OCI-LY3 (cell line): ENCODE data around the gene NUP210L.

ENCODE experiments used
- H2AFZ ChIP-seq: fragments of 200-600, 300-600 bp; shearing (Covaris generic); 2 replicates; pipeline ENCODE4 v1.6.0; 2014; ENCODE audit warnings: antibody characterized with exemption, low read depth, low read length
- H3K27ac ChIP-seq: fragments of 200-600, 300-600 bp; sonication (generic); 2 replicates; pipeline ENCODE4 v1.5.1; 2014; ENCODE audit warnings: mild to moderate bottlenecking, low read length, moderate library complexity, mixed read lengths
- H3K27me3 ChIP-seq: fragments of 200-600, 300-600 bp; sonication (generic); 2 replicates; pipeline ENCODE4 v1.6.1; 2014; ENCODE audit warnings: low read depth, low read length, mixed read lengths
- H3K36me3 ChIP-seq: fragments of 200-600, 300-600 bp; sonication (generic); replicated peaks from 2 replicates; pipeline ENCODE3; 2014; ENCODE audit warnings: low read depth, low read length, mixed read lengths
- H3K4me1 ChIP-seq: fragments of 300-600, 200-600 bp; sonication (generic); 2 replicates; pipeline ENCODE4 v1.6.1; 2014; ENCODE audit warnings: low read length, mixed read lengths
- H3K4me2 ChIP-seq: fragments of 200-600, 300-600 bp; sonication (generic); 2 replicates; pipeline ENCODE4 v1.6.1; 2014; ENCODE audit warnings: low read length, mixed read lengths
- H3K4me3 ChIP-seq: fragments of 300-600, 200-600 bp; sonication (generic); 2 replicates; pipeline ENCODE4 v1.5.1; 2014; ENCODE audit warnings: antibody characterized with exemption, mild to moderate bottlenecking, low read length, moderate library complexity
- H3K79me2 ChIP-seq: fragments of 300-600, 200-600 bp; shearing (Covaris generic); 2 replicates; pipeline ENCODE4 v1.6.1; 2014; ENCODE audit warnings: mild to moderate bottlenecking, low read length, mixed read lengths
- H3K9ac ChIP-seq: fragments of 300-600, 200-600 bp; shearing (Covaris generic); 2 replicates; pipeline ENCODE4 v1.6.0; 2014; ENCODE audit warnings: mild to moderate bottlenecking, low read length, moderate library complexity
- H3K9me3 ChIP-seq: fragments of 200-600, 300-600 bp; shearing (Covaris generic); 2 replicates; pipeline ENCODE4 v1.6.1; 2014; ENCODE audit warnings: low read length, mixed read lengths; ENCODE audit not compliant: insufficient read depth
- H4K20me1 ChIP-seq: fragments of 200-600, 300-600 bp; sonication (generic); 2 replicates; pipeline ENCODE4 v1.6.1; 2016; ENCODE audit warnings: low read length, mixed read lengths; ENCODE audit not compliant: insufficient read depth
- CTCF ChIP-seq: fragments of 200-600, 300-600 bp; sonication (generic); IDR thresholded peaks from 2 replicates; pipeline ENCODE4 v1.5.1; 2014; ENCODE audit warnings: antibody characterized with exemption, low read length, low read depth
- EZH2phosphoT487 ChIP-seq: fragments of 200-600 bp; shearing (Covaris generic); IDR thresholded peaks from 2 replicates; pipeline ENCODE4 v1.6.1; 2018; ENCODE audit warnings: antibody characterized with exemption, mixed run types, low read depth

NUP210L gene

GRCh38 chr1:153978274-153978909 lies 176.5 kb downstream of the NUP210L start:
- Histone ChIP-seq H2AFZ (peak overlapping the region; percentile 92), H3K27me3 (no peaks in the 10 kb centered on the region), H3K4me3 (peak overlapping the region; percentile 85), H3K4me1 (peaks cover 21% of the 10 kb centered on the region), H3K4me2 (peak overlapping the region; percentile 83), H3K79me2 (peaks cover 27% of the 10 kb centered on the region), H3K9ac (peak overlapping the region; percentile 93), H3K9me3 (no peaks in the 10 kb centered on the region), H4K20me1 (no peaks in the 10 kb centered on the region), H3K36me3 (peaks cover 27% of the 10 kb centered on the region), H3K27ac (peak overlapping the region; percentile 64)
- no peak for TF ChIP-seq CTCF
- TF ChIP-seq EZH2phosphoT487 = no peak

GRCh38 chr1:153977250-153978240 lies 177.3 kb downstream of the NUP210L start, which contains the start of gene JTB:
JTB (minus strand) TSS chr1:153977674; CDS start chr1:153977252, 422 bp downstream.
- TF ChIP-seq EZH2phosphoT487 = no peak
- TF ChIP-seq CTCF = no peak
- Histone ChIP-seq H3K36me3 (peaks cover 36% of the 10 kb centered on the region), H3K27me3 (no peaks in the 10 kb centered on the region), H4K20me1 (no peaks in the 10 kb centered on the region), H3K79me2 (peaks cover 27% of the 10 kb centered on the region), H3K27ac (peak within 1 kb of the TSS; percentile 64), H3K4me3 (peak within 1 kb of the TSS; percentile 85), H3K9me3 (no peaks in the 10 kb centered on the region), H3K4me1 (peaks cover 27% of the 10 kb centered on the region), H3K4me2 (peak within 1 kb of the TSS; percentile 83), H2AFZ (peak within 1 kb of the TSS; percentile 92), H3K9ac (peak within 1 kb of the TSS; percentile 93)

- peak overlapping the region; percentile 85 for H3K4me3 ChIP-seq
- peaks cover 27% of the 10 kb centered on the region for H3K79me2 ChIP-seq
- peaks cover 41% of the 10 kb centered on the region for H3K36me3 ChIP-seq
- no peaks in the 10 kb centered on the region for H3K27me3 ChIP-seq
- peak overlapping the region; percentile 93 for H3K9ac ChIP-seq
- TF ChIP-seq CTCF (no peak), EZH2phosphoT487 (no peak)
- peaks cover 31% of the 10 kb centered on the region for H3K4me1 ChIP-seq
- H3K4me2 ChIP-seq = peak overlapping the region; percentile 83
- H3K9me3 ChIP-seq = no peaks in the 10 kb centered on the region
- H4K20me1 ChIP-seq = no peaks in the 10 kb centered on the region
- H2AFZ ChIP-seq = no peak overlapping the region
- peak overlapping the region; percentile 64 for H3K27ac ChIP-seq
These were observed 178.0 kb downstream of the NUP210L start for GRCh38 chr1:153976819-153977249.

GRCh38 chr1:153973525-153973924 lies 181.3 kb downstream of the NUP210L start:
- peaks cover 41% of the 10 kb centered on the region for H3K36me3 ChIP-seq
- TF ChIP-seq CTCF (no peak), EZH2phosphoT487 (no peak)

More at GRCh38 chr1:153973525-153973924, 181.3 kb downstream of the NUP210L start:
- no peaks in the 10 kb centered on the region for H3K9me3 ChIP-seq
- H2AFZ ChIP-seq = no peak overlapping the region
- no peaks in the 10 kb centered on the region for H3K27me3 ChIP-seq
- no peak overlapping the region for H3K27ac ChIP-seq
- H3K4me2 ChIP-seq = no peak overlapping the region
- H3K4me3 ChIP-seq = no peak overlapping the region
- H3K9ac ChIP-seq = no peak overlapping the region
- H3K4me1 ChIP-seq = peaks cover 27% of the 10 kb centered on the region
- peaks cover 27% of the 10 kb centered on the region for H3K79me2 ChIP-seq
- H4K20me1 ChIP-seq = no peaks in the 10 kb centered on the region
